GM18868 (cell line): ENCODE measurements around the gene ACY1.
"Not testable (repeated sequence)": the region's sequence is repeated elsewhere in the genome, so short reads cannot be mapped to it uniquely, and the experiment has no call there.

Source experiments
- ATAC-seq: cut with Tn5 transposase; IDR thresholded peaks from one replicate; pipeline ENCODE4 v1.9.1; 2021; ENCODE audit warnings: mild to moderate bottlenecking, moderate library complexity; ENCODE audit not compliant: unreplicated experiment

Gene ACY1

DNA sequence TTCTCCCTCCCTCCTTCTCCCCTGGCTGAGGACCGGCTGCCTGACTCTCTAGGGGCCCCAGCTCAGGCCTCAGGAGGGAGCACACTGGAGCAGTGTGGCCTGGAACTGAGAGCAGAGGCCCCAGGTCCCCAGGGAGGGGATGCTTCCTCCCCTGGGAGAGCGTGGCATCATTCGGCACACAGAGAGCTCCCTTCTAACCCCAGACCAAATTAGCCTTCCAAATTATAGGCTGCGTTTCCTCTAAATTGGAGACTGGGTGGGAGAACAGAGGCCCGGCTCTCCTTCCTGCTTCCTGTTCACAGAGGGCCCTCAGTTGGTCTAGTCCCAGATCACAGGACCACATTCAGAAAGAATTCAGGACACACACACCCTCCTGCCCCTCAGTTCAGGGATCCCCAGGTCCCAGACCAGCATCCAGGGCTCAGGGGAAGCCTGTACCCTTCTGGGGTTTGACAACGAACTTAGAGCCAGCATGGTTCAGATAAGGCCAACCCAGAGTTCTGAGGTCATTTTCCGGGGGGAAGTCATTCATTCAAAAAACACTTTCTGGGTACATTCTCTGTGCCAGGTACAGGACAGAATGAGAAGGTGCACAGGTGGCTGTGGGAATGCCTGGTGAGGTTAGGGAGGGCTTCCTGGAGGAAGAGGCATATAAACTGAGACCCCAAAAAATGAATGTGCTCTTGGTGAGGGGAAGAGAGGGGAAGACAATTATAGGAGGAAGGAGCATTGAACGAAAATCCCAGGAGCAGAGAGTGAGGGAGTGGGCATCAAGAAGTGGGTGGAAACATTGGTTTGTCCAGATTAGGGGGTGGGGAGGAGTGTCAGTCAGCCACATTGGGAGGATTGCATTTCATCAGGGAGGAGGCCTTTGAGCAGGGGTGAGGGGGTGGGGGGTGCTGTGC, 40.8 kb downstream of the ACY1 start:
- ATAC-seq: peak; percentile 64

GRCh38 chr3:52024765-52025452, 41.6 kb downstream of the ACY1 start:
- ATAC-seq: no peak

DNA sequence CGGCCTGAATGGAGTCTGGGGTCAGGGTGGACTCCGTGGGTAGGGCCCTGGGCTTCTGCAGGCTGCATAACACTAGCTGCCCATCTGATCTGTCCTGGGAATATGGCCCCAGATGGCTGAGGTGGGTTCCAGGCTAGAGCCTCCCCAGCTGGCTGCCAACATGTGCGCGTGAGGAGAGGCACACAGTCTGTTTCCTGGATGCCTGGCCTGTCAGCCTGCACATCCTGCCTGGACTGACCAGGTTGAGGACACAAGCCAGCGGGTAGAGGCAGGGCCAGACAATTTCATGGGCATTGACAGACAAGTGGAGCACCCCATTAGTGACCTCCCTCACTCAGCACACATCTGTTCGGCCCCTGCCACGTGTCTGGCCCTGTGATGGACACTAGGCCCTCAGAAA, 42.1 kb downstream of the ACY1 start:
- no peak for ATAC-seq

DNA sequence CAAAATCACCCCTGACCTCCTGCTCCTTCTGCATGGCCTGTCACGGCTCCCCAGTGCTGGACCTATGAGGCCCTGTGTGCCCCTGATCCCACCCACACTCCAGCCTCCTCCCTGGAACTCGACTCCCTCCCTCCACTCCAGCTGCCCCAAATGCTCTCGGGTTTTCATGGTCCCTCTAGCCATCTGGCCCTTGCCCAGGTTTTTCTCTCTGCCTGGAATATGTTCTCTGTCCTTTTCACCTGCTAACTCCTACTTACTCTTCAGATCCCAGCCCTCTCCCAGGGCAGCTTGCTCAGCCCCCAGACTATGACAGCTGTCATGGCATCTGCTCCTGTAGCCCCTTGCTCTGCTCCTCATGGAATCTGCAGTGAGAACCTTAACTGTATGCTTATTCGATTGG, 42.7 kb downstream of the ACY1 start:
- ATAC-seq: no peak

GRCh38 chr3:52028572-52028971, 45.2 kb downstream of the ACY1 start:
- ATAC-seq: no peak

DNA sequence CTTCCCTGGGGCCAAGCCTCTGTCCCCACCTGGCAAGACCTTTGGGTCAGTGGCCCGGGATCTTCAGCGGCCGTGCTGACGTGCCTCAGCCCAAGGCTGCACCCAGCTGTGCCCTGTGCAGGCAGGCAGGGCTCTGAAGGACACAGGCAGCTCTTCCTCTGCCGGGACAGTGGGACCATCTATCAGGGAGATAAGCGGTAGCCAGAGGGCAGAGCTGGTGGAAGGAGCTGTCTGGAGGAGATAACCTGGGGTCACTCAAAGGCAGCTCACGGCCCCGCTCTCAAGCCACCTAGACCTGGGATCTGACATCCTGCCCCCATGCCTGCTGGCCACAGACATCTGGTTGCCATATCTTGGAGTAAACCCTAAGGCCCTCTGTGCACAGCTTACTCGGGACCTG, 45.7 kb downstream of the ACY1 start:
- ATAC-seq: no peak

- no peak for ATAC-seq
Observed at GRCh38 chr3:52029535-52029934, 46.2 kb downstream of the ACY1 start.

DNA sequence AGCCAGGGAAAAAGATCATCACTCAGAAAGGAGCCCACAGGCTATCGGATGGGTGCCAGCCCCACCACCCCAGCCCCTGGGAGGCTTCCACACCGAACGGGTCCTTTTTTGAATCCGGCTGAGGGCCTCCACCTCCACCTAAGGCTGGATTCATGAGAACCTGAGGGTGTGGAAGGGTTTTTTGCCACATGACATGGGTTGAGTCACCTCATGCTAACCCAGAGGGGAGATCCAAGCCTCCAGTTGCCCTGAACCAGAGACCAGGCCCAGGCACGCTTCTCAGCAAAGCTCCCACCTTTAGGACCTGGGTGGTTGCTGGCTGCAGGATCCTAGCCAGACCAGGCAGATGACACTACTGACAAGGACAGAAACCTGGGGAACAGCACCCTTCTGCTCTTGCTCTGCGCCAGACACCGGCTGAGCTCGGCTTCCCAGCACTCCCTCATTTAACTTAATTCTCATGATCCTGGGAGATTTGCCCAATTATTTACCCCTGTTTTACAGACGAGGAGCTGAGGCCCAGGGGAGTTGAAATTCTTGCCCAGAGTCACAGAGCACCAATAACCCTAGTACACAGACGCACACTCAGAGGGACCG, 47.5 kb downstream of the ACY1 start:
- ATAC-seq: no peak

GRCh38 chr3:52031896-52032295, 48.6 kb downstream of the ACY1 start:
- no peak for ATAC-seq

DNA sequence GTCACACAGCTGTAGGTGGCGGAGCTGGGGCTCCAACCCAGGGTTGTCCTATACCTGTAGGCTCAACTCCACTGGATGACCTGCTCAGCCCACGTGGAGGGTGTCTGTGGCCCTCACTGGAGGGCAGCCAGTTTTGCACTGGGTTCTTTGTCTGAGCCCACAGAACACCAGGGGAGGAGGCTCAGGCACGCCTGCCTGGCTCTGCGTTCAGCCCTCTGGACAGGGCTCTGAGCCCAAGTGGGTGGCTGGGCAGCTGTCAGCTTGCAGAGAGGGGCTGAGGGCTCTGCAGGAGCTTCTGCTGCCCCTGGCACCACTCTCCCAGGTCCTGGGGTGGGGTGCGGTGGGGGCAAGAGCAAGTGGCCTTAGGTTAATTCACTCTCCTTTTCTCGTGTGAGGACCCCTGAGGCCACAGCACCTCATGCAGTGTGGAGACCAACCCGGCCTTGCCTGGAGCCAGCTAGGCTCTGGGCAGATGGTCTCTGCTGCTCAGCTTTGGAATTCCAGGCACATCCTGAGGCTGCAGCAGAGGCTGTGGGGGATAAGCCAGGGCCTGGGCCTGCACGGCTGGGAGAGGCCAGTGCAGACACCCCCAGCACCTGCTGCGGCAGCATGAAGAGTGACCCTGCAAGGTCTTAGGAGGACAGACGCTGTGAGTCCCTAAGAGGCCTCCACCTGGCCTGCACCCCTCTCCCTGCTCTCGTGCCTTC, 49.5 kb downstream of the ACY1 start:
- no peak for ATAC-seq

GRCh38 chr3:52033748-52034147, 50.4 kb downstream of the ACY1 start:
- not testable (repeated sequence) for ATAC-seq

DNA sequence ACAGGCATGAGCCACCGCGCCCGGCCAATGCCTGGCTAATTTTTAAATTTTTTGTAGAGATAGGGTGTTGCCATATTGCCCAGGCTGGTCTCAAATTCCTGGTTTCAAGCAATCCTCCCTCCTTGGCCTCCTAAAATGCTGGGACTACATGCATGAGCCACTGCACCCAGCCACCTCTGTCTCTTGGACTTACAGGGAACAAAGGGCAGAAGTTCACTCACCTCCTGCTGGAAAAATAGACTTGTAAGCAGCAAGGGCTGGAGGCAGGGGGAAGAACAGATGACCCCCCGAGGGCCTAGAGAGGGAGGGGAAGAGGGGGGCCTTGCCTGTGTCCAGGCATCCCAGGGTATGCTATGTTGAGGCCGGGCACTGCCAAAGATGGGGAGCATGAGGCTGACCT, 50.9 kb downstream of the ACY1 start:
- ATAC-seq: no peak

GRCh38 chr3:52034651-52035050, 51.3 kb downstream of the ACY1 start:
- ATAC-seq: no peak

GRCh38 chr3:52036222-52036694, 52.9 kb downstream of the ACY1 start:
- peak; percentile 82 for ATAC-seq

DNA sequence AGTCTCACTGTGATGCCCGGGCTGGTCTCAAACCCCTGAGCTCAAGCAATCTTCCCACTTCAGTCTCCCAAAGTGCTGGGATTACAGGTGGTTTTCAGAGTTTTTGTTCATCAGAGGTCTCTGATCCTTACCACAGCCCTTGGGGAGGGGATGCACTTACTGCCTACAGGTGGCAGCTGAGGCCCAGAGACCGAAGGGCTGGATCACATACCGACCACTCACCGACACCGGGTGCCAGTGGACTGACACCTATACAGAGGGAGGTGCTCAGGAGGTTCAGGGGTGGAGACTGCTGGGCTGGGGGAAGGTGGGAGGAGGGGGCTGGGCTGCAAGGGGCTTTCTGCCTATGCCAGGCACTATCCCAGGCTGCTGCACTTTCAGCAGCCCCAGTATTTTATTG, 53.5 kb downstream of the ACY1 start:
- ATAC-seq: no peak

DNA sequence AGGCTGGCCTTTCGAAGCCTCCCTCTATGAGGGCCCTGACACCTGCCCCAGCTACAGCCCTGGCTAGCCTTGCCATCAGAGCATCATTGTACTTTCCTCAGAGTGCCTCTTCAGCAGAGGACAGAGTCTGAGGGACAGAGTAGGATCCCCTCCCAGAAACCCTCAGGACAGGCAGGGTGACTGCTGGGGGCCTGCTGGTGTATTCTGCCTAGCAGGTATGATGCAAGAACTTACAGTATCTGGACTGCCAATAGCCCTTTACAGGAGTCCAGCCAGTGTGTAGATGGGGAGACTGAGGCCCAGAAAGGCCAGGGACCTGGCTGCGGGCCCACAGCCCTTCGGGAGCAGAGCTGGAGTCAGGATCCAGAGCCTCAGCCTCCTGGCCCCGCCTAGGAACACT, 54.0 kb downstream of the ACY1 start:
- ATAC-seq: no peak

GRCh38 chr3:52038227-52038626, 54.9 kb downstream of the ACY1 start:
- no peak for ATAC-seq
